ENCODE results near the gene SEC14L2.

The SEC14L2 gene

GRCh38 chr22:30406400-30406799 lies 9.6 kb downstream of the SEC14L2 start:
- no peak overlapping the region for H3K4me3 ChIP-seq (ENCODE audit: low read length)
- no peak for TF ChIP-seq ZNF274 (IDR thresholded peaks at IDR 0.05; ENCODE audit: low read depth, low read length)

- no peak overlapping the region for H3K4me3 ChIP-seq (ENCODE audit: low read length)
- TF ChIP-seq ZNF274 (IDR thresholded peaks at IDR 0.05; ENCODE audit: low read depth, low read length): no peak
Observed at GRCh38 chr22:30408388-30409102, 11.7 kb downstream of the SEC14L2 start.

GRCh38 chr22:30411780-30412179 lies 15.0 kb downstream of the SEC14L2 start:
- TF ChIP-seq ZNF274 (IDR thresholded peaks at IDR 0.05; ENCODE audit: low read depth, low read length): no peak
- H3K4me3 ChIP-seq (ENCODE audit: low read length): no peak overlapping the region

- no peak for TF ChIP-seq ZNF274 (IDR thresholded peaks at IDR 0.05; ENCODE audit: low read depth, low read length)
- H3K4me3 ChIP-seq (ENCODE audit: low read length): no peak overlapping the region
Observed at GRCh38 chr22:30413001-30413400, 16.2 kb downstream of the SEC14L2 start.

GRCh38 chr22:30413745-30414524 lies 17.1 kb downstream of the SEC14L2 start:
- TF ChIP-seq ZNF274 (IDR thresholded peaks at IDR 0.05; ENCODE audit: low read depth, low read length): no peak
- no peak overlapping the region for H3K4me3 ChIP-seq (ENCODE audit: low read length)

GRCh38 chr22:30414525-30415047 lies 17.8 kb downstream of the SEC14L2 start:
- no peak for TF ChIP-seq ZNF274 (IDR thresholded peaks at IDR 0.05; ENCODE audit: low read depth, low read length)
- H3K4me3 ChIP-seq (ENCODE audit: low read length): no peak overlapping the region

- no peak overlapping the region for H3K4me3 ChIP-seq (ENCODE audit: low read length)
- TF ChIP-seq ZNF274 (IDR thresholded peaks at IDR 0.05; ENCODE audit: low read depth, low read length): no peak
Observed at GRCh38 chr22:30416403-30416802, 19.6 kb downstream of the SEC14L2 start.

GRCh38 chr22:30416837-30417236 lies 20.0 kb downstream of the SEC14L2 start:
- TF ChIP-seq ZNF274 (IDR thresholded peaks at IDR 0.05; ENCODE audit: low read depth, low read length): no peak
- no peak overlapping the region for H3K4me3 ChIP-seq (ENCODE audit: low read length)

- TF ChIP-seq ZNF274 (IDR thresholded peaks at IDR 0.05; ENCODE audit: low read depth, low read length): no peak
Observed at GRCh38 chr22:30420347-30421125, 23.7 kb downstream of the SEC14L2 start.

GRCh38 chr22:30421695-30422480 lies 25.1 kb downstream of the SEC14L2 start:
- TF ChIP-seq ZNF274 (IDR thresholded peaks at IDR 0.05; ENCODE audit: low read depth, low read length): no peak
- H3K4me3 ChIP-seq (ENCODE audit: low read length): no peak overlapping the region

More at GRCh38 chr22:30420347-30421125, 23.7 kb downstream of the SEC14L2 start:
- H3K4me3 ChIP-seq (ENCODE audit: low read length): no peak overlapping the region

- TF ChIP-seq ZNF274 (IDR thresholded peaks at IDR 0.05; ENCODE audit: low read depth, low read length): no peak
- H3K4me3 ChIP-seq (ENCODE audit: low read length): peak overlapping the region; percentile 69
Observed at GRCh38 chr22:30422481-30423300, 25.9 kb downstream of the SEC14L2 start.

- H3K4me3 ChIP-seq (ENCODE audit: low read length): peak overlapping the region; percentile 69
- TF ChIP-seq ZNF274 (IDR thresholded peaks at IDR 0.05; ENCODE audit: low read depth, low read length): no peak
Observed at GRCh38 chr22:30423301-30423958, 26.6 kb downstream of the SEC14L2 start.
